LoVo (cell line): ENCODE measurements around the gene PHYKPL.
"Not testable (repeated sequence)": the region's sequence is repeated elsewhere in the genome, so short reads cannot be mapped to it uniquely, and the experiment has no call there.

ENCODE experiments used
- DNase-seq: peaks from one replicate; pipeline ENCODE4 v3.0.0-alpha.2; 2016; ENCODE audit warnings: low spot score

Gene PHYKPL

DNA sequence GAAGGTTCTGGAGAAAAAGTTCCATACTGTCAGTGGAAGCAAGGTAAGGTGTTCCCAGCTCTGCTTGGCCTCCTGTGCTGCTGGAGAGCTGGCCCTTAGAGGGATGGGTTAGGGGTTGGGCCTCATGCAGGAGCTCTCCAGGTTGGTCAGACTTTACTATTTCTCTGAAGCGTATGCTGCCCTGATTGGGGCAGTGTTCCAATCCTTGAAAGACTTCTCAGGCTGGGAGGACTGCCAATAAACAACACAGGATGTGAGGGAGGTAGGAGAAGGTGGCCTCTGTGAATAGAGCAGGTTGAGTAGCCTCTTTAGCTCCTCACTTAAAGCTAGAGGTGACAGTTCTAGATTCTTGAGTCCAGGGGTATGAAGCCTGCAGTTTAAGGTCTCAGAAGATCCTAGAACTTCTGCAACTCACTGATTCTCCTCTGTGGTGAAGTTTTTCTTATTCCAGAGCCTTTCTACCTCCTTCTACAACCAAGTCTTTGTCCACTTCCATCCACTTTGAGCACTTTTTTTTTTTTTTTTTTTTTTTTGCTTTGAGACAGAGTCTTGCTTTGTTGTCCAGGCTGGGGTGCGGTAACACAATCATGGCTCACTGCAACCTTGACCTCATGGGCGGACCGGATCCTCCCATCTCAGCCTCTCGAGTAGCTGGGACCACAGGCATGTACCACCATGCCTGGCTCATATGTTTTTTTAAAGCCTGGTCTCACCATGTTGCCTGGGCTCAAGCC is 25.3 kb downstream of the PHYKPL start:
- no peak for DNase-seq

DNA sequence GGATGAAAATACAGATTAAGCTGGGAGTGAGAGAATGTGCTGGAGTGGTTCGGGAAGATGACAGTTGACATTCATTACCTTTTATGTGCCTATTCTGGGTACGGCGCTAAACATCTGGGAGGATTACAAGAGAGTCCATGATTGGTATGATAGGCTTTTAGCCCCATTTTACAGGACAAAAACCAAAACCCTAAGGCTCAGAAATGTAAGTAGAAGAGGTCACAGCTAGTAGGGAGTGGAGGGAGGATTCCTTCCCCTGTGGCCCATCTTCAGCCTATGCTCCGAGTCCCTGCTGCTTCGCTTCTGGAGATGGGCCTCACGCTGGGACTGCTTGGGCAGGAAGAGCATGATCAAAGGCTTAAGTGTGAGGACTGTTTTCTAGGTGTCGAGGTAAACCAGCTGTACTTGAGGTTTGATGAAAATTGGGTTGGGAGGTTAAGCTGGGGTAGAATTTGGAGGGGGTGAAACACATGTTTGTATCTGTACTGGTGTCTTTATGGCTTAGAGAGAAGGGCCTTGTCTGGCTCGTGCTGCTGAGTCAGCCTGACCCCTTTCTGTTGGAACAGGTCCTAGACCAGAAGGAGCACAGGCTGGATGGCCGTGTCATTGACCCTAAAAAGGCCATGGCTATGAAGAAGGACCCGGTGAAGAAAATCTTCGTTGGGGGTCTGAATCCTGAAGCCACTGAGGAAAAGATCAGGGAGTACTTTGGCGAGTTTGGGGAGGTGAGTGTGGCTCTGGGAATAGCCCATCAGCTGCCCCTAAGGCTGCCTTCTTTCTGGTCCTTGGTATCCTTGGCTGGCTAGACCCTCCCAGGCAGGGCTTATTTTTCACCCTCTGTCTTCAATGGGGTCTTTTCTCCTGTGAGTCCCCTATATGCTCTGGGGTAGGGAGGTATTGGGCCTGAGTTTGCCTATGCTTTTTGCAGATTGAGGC is 26.2 kb downstream of the PHYKPL start:
- DNase-seq = no peak

DNA sequence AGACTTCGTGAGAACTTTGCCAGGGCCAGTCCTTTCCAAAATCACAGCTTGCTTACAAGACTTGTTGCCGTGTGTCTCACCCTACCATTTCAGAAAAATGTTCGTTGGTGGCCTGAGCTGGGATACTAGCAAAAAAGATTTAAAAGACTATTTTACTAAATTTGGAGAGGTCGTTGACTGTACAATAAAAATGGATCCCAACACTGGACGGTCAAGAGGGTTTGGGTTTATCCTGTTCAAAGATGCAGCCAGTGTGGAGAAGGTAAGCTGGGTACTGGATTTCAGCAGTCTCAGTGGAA is 26.9 kb downstream of the PHYKPL start:
- no peak for DNase-seq

GRCh38 chr5:178204935-178205748 is 27.5 kb downstream of the PHYKPL start:
- peak; percentile 76 for DNase-seq

DNA sequence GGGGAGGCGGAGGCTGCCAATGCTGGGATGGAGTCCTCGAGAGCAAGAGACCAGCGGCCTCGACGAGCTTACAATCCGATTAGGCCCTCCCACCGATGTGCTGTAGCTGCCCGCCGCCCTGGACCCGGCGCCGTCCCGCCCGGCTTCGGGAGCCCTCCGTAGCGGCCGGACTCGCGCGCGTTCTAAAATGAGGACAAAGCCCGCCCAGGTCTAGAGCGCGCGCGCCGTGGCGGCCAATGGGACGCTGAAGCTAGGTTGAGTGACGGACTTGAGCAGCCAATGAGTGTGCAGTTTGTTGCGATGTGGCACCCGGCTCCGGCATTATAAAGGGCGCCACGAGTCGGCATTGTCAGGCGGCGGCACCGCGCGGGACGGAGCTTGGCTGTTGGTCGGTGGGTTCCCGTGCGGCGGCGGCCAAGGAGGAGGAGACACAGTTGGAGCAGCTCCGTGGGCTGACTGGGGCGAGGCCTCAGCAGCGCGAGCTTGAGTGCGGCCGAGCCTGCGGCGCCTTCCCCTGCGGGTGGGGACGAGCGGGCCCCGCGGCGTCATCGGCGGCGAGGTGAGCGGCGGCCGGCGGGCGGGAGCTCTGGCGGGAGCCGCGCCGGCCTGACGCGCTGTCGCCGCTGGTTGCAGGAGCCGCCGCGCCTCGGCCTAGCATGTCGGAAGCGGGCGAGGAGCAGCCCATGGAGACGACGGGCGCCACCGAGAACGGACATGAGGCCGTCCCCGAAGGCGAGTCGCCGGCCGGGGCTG is 28.2 kb downstream of the PHYKPL start, which contains the start of gene HNRNPAB:
Gene HNRNPAB, plus strand, starts transcription at position 352 of the 753 bp plus-strand sequence. Its CDS starts 305 bp downstream, at position 657.
- peak; percentile 98 for DNase-seq

- DNase-seq = no peak
Measured at GRCh38 chr5:178203670-178204181, 28.9 kb downstream of the PHYKPL start.

GRCh38 chr5:178202541-178202940 is 30.1 kb downstream of the PHYKPL start:
- no peak for DNase-seq

DNA sequence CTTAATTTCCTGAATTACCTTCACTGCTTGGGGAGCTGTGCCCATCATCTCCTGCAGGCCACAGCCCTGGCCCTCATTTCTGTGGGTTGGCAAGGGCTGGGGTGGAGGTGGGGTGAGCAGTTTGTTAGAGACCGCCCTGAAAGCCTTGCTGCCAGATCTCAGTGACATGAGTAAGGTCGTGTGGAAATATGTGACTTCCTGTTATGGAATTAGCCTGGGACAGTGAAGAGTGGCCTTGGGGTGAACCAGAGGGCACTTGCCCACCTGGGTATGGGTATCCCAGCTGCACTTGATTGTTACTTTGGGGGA is 30.7 kb downstream of the PHYKPL start:
- no peak for DNase-seq

DNA sequence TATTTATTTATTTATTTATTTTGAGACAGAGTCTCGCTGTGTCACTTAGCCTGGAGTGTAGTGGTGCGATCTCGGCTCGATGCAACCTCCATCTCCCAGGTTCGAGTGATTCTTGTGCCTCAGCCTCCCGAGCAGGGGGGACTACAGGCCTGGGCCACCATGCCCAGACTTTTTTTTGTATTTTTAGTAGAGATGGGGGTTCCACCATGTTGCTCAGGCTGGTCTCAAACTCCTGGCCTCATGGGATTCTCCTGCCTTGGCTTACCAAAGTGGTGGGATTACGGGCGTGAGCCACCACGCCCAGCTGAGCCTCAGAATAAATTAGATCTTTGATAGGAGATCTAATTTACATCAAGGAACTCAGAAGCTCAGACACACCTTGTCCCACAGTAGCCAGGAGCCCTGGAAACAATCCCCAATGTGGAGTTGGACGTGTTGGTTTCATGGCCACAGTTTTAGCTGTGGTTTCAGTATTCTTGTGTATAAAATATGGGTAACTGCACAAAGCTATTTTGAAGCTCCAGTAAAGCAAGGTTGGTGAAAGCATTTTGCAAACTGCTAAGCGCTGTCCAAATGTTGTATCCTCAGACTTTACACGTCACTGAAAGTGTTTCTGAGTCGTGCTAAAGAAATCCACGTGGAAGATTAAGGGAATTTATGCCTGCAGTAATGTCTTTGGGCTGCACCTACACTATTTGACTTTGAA is 31.2 kb downstream of the PHYKPL start:
- no peak for DNase-seq

DNA sequence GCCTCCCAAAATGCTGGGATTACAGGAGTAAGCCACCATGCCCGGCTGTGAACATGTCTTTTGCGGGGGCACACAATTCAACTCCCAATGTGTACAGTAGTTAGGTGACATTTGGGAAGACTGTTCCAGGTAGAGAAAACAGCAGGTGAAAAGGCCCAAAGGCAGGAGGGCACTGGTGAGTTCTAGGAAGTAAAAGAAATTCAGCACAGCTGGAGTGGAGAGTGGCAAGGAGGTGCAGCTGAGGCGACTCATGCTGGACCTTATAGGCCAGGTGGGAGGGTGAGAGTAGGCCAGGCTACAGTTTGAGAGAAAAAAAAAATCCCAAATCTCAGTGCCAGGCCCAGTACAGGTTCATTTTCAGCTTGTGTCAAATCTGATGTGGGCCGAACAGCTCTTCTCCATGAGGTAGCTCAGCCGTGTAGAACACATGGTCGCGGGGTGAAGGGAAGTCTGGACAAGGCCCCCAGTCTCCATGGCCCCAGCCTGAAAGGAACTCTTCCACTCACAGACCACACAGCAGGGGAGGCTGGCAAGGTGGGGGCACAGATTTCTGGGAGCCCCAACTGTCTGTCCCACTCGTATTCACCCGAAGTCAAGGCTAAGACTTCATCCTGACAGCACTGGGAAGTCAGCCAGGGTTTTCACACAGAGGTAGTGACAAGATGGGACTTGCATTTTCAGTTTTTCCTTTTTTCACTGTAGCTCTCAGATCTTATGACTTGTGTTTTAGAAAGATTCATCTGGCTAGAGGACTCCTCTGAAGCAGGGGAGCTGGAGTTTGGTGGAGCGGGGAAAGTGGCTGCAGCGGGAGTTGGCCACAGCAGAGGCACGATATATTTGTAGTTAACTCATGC is 32.8 kb downstream of the PHYKPL start:
- no peak for DNase-seq

GRCh38 chr5:178198706-178199105 is 33.9 kb downstream of the PHYKPL start:
- DNase-seq = no peak

- not testable (repeated sequence) for DNase-seq
Measured at GRCh38 chr5:178198151-178198550, 34.5 kb downstream of the PHYKPL start.

- no peak for DNase-seq
Measured at GRCh38 chr5:178196986-178197385, 35.6 kb downstream of the PHYKPL start.

DNA sequence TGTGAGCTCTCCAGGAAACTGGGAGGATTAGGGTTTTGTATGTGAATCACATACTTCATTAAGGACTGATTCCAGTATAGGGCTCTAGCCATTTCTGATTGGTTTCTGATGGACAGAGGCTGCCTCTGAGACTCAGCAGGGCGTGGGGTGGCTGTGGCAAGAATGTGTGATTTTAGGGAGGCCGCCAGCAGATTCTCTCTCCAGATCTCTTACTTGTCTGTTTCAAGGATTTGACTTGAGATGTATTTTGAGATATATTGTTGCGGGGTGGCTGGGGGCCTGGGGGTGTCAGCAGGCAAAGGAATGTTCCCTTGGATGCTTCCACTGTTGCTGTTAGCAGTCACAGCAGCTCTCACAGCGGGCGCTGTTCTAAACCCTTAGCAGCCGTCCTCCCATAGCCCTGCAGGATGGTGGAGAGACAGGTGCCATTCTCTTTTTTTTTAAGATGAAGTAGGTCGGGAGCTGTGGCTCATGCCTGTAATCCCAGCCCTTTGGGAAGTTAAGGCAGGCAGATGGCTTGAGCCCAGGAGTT is 36.3 kb downstream of the PHYKPL start:
- DNase-seq = no peak

GRCh38 chr5:178194026-178194425 is 38.6 kb downstream of the PHYKPL start:
- no peak for DNase-seq

DNA sequence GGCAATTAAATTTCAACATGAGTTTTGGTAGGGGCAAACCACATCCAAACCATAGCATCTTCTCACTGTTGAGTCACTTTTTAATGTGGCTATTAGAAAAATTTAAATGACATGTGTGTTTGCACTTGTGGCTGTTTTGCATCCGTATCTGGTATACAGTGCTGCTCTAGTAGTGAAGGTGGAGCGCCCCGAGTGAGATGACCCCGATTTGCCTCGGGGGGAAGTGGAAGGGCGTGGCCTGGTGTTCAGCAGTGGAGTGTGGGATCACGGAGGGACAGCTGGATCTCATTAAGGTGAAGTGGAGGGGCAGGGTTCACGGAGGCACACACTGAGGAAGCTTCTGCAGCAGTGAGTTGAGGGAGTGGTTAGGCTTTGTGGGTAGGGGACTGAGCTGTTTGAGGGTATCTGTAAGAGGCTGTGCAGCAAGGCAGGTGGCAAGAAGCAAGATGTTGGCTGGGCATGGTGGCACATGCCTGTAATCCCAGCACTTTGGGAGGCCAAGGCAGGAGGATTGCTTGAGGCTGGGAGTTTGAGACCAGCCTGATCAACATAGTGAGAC is 39.3 kb downstream of the PHYKPL start:
- DNase-seq = no peak

GRCh38 chr5:178192787-178193186 is 39.8 kb downstream of the PHYKPL start:
- no peak for DNase-seq

DNA sequence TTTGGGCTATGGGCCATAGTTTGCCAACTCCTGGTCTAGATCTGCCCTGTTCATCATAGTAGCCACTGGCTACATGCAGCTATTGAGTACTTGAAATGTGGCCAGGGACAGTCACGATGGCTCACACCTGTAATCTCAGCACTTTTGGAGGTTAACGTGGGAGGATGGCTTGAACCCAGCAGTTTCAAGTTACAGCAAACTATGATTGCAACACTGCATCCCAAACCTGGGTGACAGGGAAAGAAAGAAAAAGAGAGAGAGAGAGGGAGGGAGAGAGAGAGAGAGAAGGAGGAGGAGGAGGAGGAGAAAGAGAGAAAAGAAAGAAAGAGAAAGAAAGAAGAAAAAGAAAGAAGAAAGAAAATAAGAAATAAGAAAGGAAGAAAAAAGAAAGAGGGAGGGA is 40.4 kb downstream of the PHYKPL start:
- no peak for DNase-seq

DNA sequence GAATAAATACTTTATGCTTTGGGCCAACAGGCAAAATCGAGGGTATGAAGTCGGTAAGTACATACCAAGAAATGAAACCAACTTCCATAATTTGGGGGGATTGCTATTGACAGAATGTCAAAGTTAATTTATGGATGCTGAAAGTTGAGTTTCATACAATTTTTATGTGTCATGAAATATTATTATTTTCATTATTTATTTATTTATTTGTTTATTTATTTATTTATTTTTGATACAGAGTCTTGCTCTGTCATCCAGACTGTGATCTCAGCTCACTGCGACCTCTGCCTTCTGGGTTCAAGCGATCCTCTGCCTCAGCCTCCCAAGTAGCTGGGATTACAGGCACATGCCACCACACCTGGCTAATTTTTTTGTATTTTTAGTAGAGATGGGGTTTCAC is 40.9 kb downstream of the PHYKPL start:
- no peak for DNase-seq
